SIG-M5 treated with dmso at 0.1 percent for 504 hours (cell line): ENCODE results near the gene NYAP2.

Experiments used
- DNase-seq: peaks from one replicate; lab custom pipeline; 2025; ENCODE audit not compliant: unreplicated experiment; lab: John Stamatoyannopoulos, UW

The NYAP2 gene

GRCh38 chr2:225399504-225399903 lies at the start of gene NYAP2:
TSS of gene NYAP2 (plus strand) at chr2:225399710. CDS start at chr2:225408881, 9,171 bp downstream.
- DNase-seq = no peak

- DNase-seq = no peak
Measured at GRCh38 chr2:225353579-225354085, 45.9 kb upstream of the NYAP2 start.

- no peak for DNase-seq
Measured at GRCh38 chr2:225354281-225354774, 45.2 kb upstream of the NYAP2 start.

GRCh38 chr2:225355788-225356187 lies 43.7 kb upstream of the NYAP2 start:
- no peak for DNase-seq

GRCh38 chr2:225366731-225367130 lies 32.8 kb upstream of the NYAP2 start:
- DNase-seq = no peak

- no peak for DNase-seq
Measured at GRCh38 chr2:225367482-225367881, 32.0 kb upstream of the NYAP2 start.

- DNase-seq = no peak
Measured at GRCh38 chr2:225378984-225379383, 20.5 kb upstream of the NYAP2 start.

GRCh38 chr2:225379856-225380255 lies 19.7 kb upstream of the NYAP2 start:
- no peak for DNase-seq

- no peak for DNase-seq
Measured at GRCh38 chr2:225381609-225382008, 17.9 kb upstream of the NYAP2 start.

- no peak for DNase-seq
Measured at GRCh38 chr2:225398372-225398771, 1.1 kb upstream of the NYAP2 start.

GRCh38 chr2:225400060-225400511 lies 576 bp downstream of the NYAP2 start:
- DNase-seq = peak; percentile 12

- no peak for DNase-seq
Measured at GRCh38 chr2:225400546-225401400, 1.3 kb downstream of the NYAP2 start.

GRCh38 chr2:225402210-225402776 lies 2.8 kb downstream of the NYAP2 start:
- DNase-seq = no peak

GRCh38 chr2:225411452-225411851 lies 11.9 kb downstream of the NYAP2 start:
- DNase-seq = no peak

- no peak for DNase-seq
Measured at GRCh38 chr2:225413786-225414185, 14.3 kb downstream of the NYAP2 start.

- DNase-seq = no peak
Measured at GRCh38 chr2:225414902-225415301, 15.4 kb downstream of the NYAP2 start.

GRCh38 chr2:225415341-225415740 lies 15.8 kb downstream of the NYAP2 start:
- DNase-seq = no peak

GRCh38 chr2:225415792-225416191 lies 16.3 kb downstream of the NYAP2 start:
- no peak for DNase-seq

GRCh38 chr2:225416616-225417367 lies 17.3 kb downstream of the NYAP2 start:
- no peak for DNase-seq

- DNase-seq = no peak
Measured at GRCh38 chr2:225419033-225419432, 19.5 kb downstream of the NYAP2 start.

- no peak for DNase-seq
Measured at GRCh38 chr2:225422145-225422544, 22.6 kb downstream of the NYAP2 start.
